Sigmoid colon (tissue), 7 donors: Measurements from ENCODE around the gene GPR17. TPM values are rescaled to one million over a fixed set of nuclear protein-coding genes. Genes with fewer than 3 reads are reported as not detected.

Source experiments
- DNase-seq: peaks from one replicate; pipeline ENCODE4 v3.0.0-alpha.2; 2019
- H3K27ac ChIP-seq, 4 donors: fragments of 200-600 bp; sonication (generic); one replicate each; pipeline ENCODE4 v1.5.1; 2016 to 2019; ENCODE audit warnings: mild to moderate bottlenecking in 1 of 4
- H3K27me3 ChIP-seq, 3 donors: fragments of 200-600 bp; sonication (generic); one replicate each; pipeline ENCODE4 v1.5.1; 2019; ENCODE audit warnings: mild to moderate bottlenecking in 1 of 3
- H3K36me3 ChIP-seq, 4 donors: fragments of 200-600 bp; sonication (generic); one replicate each; pipeline ENCODE4 v1.5.1; 2016 to 2019
- H3K4me1 ChIP-seq, 4 donors: fragments of 200-600 bp; sonication (generic); one replicate each; pipeline ENCODE4 v1.5.1; 2017 to 2019
- H3K4me3 ChIP-seq, 4 donors: fragments of 200-600 bp; sonication (generic); one replicate each; pipeline ENCODE4 v1.5.1; 2017 to 2019; ENCODE audit warnings: mild to moderate bottlenecking in 2 of 4, moderate library complexity in 1 of 4
- H3K9me3 ChIP-seq, 4 donors: fragments of 200-600 bp in 3 of 4; sonication (generic) in 3 of 4; one replicate each; pipeline versions ENCODE4 v1.5.1 to v1.6.1; 2013 to 2019
- CTCF ChIP-seq, 4 experiments: fragments of 450-650 bp in 3 of 4; fragments of 200-600 bp in 1 of 4; IDR thresholded peaks; one replicate each; pipeline ENCODE4 v1.5.1; 2016 to 2019; ENCODE audit warnings: antibody characterized with exemption in 4 of 4, mild to moderate bottlenecking in 3 of 4, moderate library complexity in 2 of 4
- EP300 ChIP-seq, 4 donors: sonication (generic); formaldehyde crosslinking; IDR thresholded peaks; one replicate each; pipeline ENCODE4 v1.6.1; 2017; ENCODE audit warnings: antibody characterized with exemption in 4 of 4
- POLR2A ChIP-seq, 2 donors: fragments of 450-650 bp; IDR thresholded peaks; one replicate each; pipeline ENCODE4 v1.6.1; 2016; ENCODE audit warnings: antibody characterized with exemption in 2 of 2, mild to moderate bottlenecking in 2 of 2, moderate library complexity in 2 of 2
- POLR2AphosphoS5 ChIP-seq, 4 donors: sonication (generic); formaldehyde crosslinking; IDR thresholded peaks; one replicate each; pipeline ENCODE4 v1.6.1; 2017; ENCODE audit warnings: antibody characterized with exemption in 4 of 4
- WGBS, 2 donors: extraction: QIAGEN DNeasy Blood & Tissue Kit; methylation state at CpG; one replicate each; pipeline ENCODE4 v1.1.7; 2013; 5-methylcytosine and 5-hydroxymethylcytosine counted together
- intact Hi-C: fragments of 100-400 bp; cut with DNase I; formaldehyde crosslinking; loops from one replicate; pipeline ENCODE4 v1.15.1; 2023
- polyA plus RNA-seq, 3 donors: library from polyadenylated mRNA; stranded (reverse); fragments of 200-250 nt; gene quantifications; one replicate each; pipeline ENCODE4 v1.2.3, GENCODE V29; 2013
- total RNA-seq, 4 donors: library from RNA; depleted of rRNA; stranded (reverse); fragments of >200 nt; gene quantifications; one replicate each; pipeline ENCODE4 v1.1.0, GENCODE V29; 2016
- donor health status: healthy with polysubstance abuse.
- donor health status: Bipolar disorder and iron deficiency.
- donor health status: healthy.

GPR17 gene
- total and polyA plus RNA-seq, 7 donors: 0.36 to 1.4 (median 0.60) TPM; not detected in 2

GRCh38 chr2:127623388-127624319 lies 22.3 kb upstream of the GPR17 start:
- DNase-seq: peak; percentile 64
- WGBS, 2 donors: 91 to 94% methylated on average over 38 of the region's 38 CpGs
- no peaks in the 10 kb centered on the region for H3K36me3 ChIP-seq
- intact Hi-C loops: no loop called here
- peaks cover 0 to 4% (median under 1%) of the 10 kb centered on the region in 4 donors for H3K4me1 ChIP-seq
- H3K27me3 ChIP-seq: peaks cover 0 to 31% (median 5%) of the 10 kb centered on the region in 3 donors
- no peak overlapping the region for H3K4me3 ChIP-seq
- H3K27ac ChIP-seq: no peak overlapping the region
- TF ChIP-seq POLR2AphosphoS5 (IDR thresholded peaks at IDR 0.05): peak in 1 of 4 donors; percentile 24
- no peak for TF ChIP-seq CTCF (IDR thresholded peaks at IDR 0.05)
- TF ChIP-seq POLR2A (IDR thresholded peaks at IDR 0.05): no peak
- TF ChIP-seq EP300 (IDR thresholded peaks at IDR 0.05): no peak
- no peaks in the 10 kb centered on the region for H3K9me3 ChIP-seq

DNA sequence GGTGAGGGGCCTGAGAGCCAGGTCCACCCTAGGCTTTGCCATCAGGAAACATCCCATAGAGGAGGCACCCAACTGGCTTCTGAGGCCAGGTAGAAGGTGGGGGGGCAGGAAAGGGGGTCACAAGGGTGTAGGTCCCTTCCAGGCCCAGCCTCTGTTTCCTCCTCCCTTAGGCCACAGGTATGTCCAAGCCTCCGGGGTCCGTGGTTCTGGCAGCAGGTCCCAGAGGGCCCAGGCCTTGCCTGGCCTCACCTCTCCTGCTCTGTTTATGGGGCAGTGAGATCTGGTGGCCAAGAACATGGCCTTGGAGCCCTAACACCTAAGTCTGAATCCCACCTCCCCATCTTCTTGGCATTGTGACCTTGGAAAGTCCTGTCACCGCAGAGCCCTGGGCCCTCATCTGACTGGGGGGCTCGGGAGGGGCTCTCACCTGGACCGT lies 21.6 kb upstream of the GPR17 start:
- H3K4me3 ChIP-seq: no peak overlapping the region
- peaks cover 0 to 30% (median 5%) of the 10 kb centered on the region in 3 donors for H3K27me3 ChIP-seq
- intact Hi-C loops: no loop called here
- H3K36me3 ChIP-seq: no peaks in the 10 kb centered on the region
- H3K4me1 ChIP-seq: peaks cover 0 to 10% (median 4%) of the 10 kb centered on the region in 4 donors
- DNase-seq: peak; percentile 60
- 93 to 95% methylated on average over 5 of the region's 5 CpGs for WGBS, 2 donors
- no peak overlapping the region for H3K27ac ChIP-seq
- H3K9me3 ChIP-seq: no peaks in the 10 kb centered on the region
- TF ChIP-seq POLR2A (IDR thresholded peaks at IDR 0.05) (no peak), CTCF (IDR thresholded peaks at IDR 0.05) (no peak), POLR2AphosphoS5 (IDR thresholded peaks at IDR 0.05) (no peak), EP300 (IDR thresholded peaks at IDR 0.05) (no peak)

GRCh38 chr2:127624756-127625571 lies 21.0 kb upstream of the GPR17 start:
- 87 to 93% methylated on average over 23 of the region's 23 CpGs for WGBS, 2 donors
- intact Hi-C loops: no loop called here
- H3K27ac ChIP-seq: no peak overlapping the region
- no peak overlapping the region for H3K4me3 ChIP-seq
- H3K4me1 ChIP-seq: peaks cover 0 to 16% (median 7%) of the 10 kb centered on the region in 4 donors
- H3K36me3 ChIP-seq: no peaks in the 10 kb centered on the region
- H3K27me3 ChIP-seq: peaks cover 0 to 24% (median 5%) of the 10 kb centered on the region in 3 donors
- peak; percentile 65 for DNase-seq
- no peaks in the 10 kb centered on the region for H3K9me3 ChIP-seq
- TF ChIP-seq CTCF (IDR thresholded peaks at IDR 0.05) (no peak), POLR2AphosphoS5 (IDR thresholded peaks at IDR 0.05) (peak in 2 of 4 donors; percentile 33 to 36), POLR2A (IDR thresholded peaks at IDR 0.05) (no peak), EP300 (IDR thresholded peaks at IDR 0.05) (no peak)

- DNase-seq: peak; percentile 68
- intact Hi-C loops: no loop called here
- H3K36me3 ChIP-seq: no peaks in the 10 kb centered on the region
- no peaks in the 10 kb centered on the region for H3K9me3 ChIP-seq
- no peak overlapping the region for H3K27ac ChIP-seq
- 90 to 91% methylated on average over 2 of the region's 2 CpGs for WGBS, 2 donors
- TF ChIP-seq POLR2A (IDR thresholded peaks at IDR 0.05) (no peak), CTCF (IDR thresholded peaks at IDR 0.05) (no peak), POLR2AphosphoS5 (IDR thresholded peaks at IDR 0.05) (no peak), EP300 (IDR thresholded peaks at IDR 0.05) (no peak)
- peaks cover 0 to 19% (median 5%) of the 10 kb centered on the region in 3 donors for H3K27me3 ChIP-seq
- peaks cover 0 to 22% (median 10%) of the 10 kb centered on the region in 4 donors for H3K4me1 ChIP-seq
- no peak overlapping the region for H3K4me3 ChIP-seq
Observed at GRCh38 chr2:127625572-127625951, 20.4 kb upstream of the GPR17 start.
